GM19397 (cell line): ENCODE measurements around the gene CATSPERE.
A peak's percentile ranks its signal among the peaks of the same experiment; 100 is the strongest.

Experiments
- ATAC-seq: cut with Tn5 transposase; IDR thresholded peaks from one replicate; pipeline ENCODE4 v1.9.1; 2021; ENCODE audit warnings: mild to moderate bottlenecking, moderate library complexity; ENCODE audit not compliant: unreplicated experiment

CATSPERE gene

DNA sequence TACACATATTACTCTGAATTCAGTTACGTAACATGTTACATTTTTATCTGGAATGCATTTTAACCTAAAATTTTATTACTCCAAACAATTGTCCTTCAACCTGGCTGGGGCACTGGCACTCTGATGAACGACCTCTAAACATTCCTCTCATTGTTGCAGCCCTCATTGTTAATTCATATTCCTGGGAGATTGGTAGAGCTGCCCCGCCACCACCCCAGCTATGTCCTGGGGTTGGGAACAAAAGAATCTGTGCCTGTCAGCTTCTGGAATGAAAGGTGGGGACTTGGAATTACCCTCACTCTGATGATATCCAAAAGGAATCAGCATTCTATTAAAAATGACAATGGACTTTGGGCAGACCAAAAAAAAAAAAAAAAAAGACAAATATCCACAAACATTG, 153.8 kb downstream of the CATSPERE start:
- ATAC-seq = no peak

DNA sequence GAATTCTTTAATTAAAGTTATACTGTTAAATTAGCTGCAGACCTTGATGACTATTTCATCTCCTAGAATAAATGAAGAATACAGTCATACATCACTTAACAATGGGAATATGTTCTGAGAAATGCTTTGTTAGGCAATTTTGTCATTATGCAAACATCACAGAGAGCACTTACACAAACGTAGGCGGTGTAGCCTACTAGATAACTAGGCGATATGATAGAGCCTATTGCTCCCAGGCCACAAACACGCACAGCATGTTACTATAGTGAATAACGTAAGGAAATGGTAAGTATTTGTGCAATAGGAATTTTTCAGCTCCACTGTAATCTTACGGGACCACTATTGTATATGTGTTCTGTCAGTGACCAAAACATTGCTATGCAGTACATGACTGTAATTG, 154.2 kb downstream of the CATSPERE start:
- ATAC-seq = no peak

DNA sequence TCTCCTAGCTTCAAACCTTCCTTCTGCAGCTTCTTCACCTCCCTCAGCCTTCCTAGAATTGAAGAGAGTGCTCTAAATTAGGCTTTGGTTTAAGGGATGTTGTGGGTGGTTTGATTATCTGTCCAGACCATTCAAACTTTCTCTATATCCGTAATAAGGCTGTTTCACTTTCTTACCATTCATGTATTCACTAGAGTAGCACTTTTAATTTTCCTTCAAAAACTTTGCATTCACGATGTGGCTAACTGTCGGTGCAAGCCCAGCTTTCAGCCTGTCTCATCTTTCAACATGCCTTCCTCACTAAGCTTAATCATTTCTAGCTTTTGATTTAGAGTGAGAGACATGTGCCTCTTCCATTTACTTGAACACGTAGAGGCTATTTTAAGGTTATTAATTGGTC, 165.6 kb downstream of the CATSPERE start:
- no peak for ATAC-seq

DNA sequence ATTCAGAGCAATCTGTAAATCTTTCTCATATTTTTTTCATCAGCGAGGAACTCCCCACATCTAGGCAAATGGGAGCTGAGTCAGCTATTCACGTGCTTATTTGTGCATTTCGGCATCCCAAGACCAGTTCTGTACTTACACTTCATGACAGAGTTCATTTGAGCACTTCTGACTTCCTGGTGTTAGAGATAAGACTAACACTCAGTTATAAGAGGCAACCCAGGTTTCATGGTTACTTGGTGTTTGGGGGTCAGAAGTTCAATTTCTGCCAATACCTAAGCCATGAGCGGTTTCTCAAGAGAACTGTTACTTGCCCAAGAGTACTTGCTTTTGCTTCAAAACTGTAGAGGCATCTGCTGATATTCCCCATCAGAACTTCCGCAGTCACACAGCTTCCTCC, 167.7 kb downstream of the CATSPERE start:
- no peak for ATAC-seq

DNA sequence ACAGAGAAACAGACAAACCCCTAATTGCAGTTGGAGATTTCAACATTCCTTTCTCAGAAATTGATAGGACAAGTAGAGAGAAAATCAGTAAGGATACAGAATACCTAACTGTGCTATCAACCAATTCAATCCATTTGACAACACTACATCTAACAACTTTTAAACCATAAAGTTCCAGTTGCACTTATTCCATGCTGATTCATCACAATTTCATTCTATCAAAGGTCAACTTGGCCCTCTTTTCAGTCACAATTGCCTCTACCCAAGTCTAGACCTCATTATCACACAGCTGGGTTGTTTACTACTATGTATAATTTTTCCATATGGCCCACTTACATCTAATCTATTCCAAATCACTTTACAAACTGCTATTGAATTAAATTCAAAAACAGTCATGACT, 172.1 kb downstream of the CATSPERE start:
- ATAC-seq = no peak

DNA sequence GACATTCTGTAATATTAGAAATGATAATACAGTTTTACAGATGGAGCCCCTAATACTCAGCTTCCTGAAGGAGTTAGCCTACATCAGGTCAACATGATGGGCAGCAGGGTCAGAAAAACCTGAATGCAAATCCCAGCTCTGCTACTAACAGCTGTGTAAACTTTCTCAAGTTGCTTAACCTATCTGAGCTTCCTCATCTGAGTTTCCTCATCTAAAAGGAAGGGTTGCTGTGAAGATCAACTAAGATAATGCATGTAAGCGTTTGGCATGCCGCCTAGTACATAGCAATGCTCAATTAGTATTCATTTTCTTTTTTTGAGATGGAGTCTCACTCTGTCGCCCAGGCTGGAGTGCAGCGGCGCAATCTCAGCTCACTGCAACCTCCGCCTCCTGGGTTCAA, 173.5 kb downstream of the CATSPERE start:
- ATAC-seq = no peak

DNA sequence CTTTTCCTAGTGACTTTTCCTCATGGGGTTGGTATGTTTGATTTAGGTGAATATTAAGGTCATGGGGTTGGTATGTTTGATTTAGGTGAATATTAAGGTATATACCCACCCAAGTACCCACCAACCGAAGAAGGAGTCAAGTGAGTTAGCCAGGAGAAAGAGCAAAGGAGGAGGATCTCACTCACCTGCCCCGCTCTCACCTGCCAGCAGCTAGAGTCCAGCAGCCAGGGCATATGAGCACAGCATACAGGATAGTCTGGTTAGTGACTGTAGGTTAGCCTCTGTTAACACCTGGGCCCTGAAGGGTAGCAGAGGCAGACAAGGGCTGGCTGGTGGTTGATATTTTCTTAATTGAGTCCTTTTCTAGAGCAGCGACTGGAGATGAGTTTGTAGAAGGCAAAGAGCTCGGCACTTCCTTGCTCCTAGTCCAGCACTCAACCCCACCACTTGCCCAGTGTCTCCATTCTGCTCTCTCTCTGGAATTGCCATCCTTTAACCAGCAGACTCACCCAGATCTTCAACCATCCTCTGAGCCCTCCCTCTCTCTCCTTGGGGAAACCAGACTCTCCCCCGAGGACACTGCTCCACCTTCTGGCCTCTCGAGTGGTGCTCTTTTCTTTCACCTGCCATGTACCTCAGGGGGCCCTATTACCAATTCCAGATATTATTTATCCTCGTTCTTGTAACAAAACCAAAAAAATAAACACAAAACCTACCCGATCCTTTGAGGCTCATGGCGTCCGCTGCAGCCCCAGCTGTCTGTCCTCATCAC, 175.6 kb downstream of the CATSPERE start:
- no peak for ATAC-seq

DNA sequence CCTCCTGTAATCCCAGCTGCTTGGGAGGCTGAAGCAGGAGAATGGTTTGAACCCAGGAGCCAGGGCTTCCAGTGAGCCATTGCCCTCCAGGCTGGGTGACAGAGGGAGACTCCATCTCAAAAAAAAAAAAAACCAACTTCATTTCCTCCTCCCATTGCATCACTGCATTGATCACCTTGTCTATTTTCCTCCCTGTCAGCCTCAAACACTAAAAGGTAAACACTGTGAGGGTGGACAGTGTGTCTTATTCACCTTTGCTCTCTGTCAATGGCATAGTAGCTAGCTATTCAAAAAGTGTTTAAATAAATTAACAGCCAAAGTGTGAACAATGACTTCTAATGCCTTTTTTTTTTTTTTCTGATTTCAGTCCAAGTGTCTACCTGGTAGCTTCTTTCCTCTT, 178.5 kb downstream of the CATSPERE start:
- no peak for ATAC-seq

DNA sequence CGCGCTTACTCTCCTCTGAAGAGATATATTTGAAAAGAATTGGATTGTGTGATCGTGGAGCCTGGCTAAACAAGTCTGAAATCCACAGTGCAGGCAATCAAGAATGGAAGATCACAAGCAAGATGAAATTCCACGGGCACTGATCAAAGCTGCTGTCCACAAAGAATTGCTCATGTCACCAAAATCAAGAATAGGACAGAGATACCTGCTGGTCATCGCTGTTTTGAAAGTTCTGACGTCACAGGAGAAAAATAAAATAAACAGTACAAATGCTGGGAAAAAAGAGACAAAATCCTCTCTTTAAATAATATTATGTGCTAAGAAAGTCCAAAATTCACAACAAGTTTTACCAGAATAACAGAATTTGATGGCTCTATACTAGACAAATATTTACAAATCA, 179.8 kb downstream of the CATSPERE start:
- no peak for ATAC-seq

DNA sequence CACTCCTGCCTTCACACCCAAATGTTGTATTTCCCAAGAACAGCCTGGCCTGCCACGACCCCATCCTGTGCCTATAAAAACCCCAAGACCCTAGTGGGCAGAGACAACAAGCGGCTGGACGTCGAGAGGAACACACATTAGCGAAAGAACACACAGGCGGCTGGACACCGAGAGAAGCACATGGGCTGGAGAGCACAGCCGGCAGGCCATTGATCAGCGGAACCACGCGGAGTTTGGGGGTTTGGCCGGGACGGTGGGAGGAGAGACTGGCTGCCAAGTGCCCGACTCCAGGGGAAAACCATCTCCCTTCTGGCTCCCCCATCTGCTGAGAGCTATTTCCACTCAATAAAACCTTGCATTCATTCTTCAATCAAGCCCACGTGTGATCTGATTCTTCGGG, 181.5 kb downstream of the CATSPERE start:
- no peak for ATAC-seq

DNA sequence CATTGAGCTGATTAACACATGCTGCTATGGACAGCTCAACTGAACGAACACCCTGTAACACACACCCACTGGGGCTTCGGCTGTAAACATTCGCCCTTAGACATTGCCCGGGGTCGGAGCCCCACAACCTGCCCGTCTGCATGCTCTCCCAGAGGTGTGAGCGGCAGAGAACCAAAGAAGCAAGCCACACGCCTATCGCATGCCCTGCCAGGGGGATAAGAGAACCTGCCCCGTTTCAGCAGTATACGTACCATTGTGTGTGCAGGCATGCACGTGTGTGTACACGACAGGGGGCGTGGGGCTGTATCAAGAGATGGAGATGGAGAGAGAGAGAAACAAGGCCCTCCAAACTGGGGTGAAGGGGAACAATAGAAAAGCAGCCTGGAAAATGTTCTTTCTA, 181.9 kb downstream of the CATSPERE start:
- no peak for ATAC-seq

DNA sequence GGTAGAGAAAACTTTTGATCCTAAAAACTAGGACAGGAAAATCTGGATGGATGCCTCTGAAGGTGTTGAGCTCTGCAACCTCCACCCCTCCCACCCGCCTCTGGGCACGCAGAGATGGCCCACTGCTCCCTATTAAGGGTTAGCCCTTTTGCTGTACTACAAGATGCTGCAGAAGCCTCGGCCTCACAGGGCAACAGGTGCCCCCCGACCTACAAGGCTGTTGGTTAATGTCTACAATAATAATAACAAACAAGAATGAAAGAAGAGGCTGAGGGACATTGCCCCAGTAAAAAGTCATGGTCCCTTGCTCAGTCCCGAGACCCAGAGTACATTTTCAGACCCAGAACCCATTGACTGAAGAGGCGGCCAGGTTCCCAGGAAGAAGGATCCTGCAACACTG, 184.3 kb downstream of the CATSPERE start:
- ATAC-seq = no peak

DNA sequence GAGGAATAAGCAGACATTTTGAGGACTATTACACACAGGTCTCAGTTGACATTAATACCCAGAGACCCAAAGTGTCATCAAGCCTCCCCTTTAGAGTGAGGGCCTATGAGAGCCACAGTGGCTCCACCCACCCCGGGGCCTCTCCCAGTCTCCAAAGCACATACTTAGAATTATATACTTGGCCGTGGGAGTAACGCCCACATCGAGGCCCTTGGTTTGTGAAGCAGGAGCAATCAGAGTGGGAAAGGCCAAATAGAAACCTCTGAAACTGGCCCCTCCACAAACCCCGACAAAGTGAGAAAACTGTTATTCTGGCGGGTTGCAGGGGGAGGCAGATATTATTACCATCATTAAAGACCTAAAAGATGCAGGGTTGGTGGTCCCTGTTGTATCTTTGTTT, 184.8 kb downstream of the CATSPERE start:
- no peak for ATAC-seq

DNA sequence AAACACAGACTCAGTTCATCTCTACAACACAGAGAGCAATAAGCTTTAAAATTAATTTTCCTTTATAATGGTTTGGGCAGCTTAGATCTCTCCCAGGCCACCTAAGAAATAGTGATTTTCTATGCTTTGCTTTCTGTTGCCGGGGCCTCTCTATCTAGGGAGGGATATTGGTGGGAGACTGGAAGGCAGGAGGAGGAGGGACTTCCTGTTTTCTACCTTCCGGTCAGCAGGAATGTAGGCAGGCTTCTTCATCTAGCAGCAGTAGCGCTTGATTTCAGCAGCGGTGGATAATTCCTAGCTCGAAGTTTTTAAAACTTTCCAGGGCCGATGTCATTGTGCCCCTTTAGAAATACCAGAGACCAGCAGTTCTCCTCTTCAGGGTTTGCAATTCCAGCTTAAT, 186.7 kb downstream of the CATSPERE start:
- ATAC-seq = no peak

DNA sequence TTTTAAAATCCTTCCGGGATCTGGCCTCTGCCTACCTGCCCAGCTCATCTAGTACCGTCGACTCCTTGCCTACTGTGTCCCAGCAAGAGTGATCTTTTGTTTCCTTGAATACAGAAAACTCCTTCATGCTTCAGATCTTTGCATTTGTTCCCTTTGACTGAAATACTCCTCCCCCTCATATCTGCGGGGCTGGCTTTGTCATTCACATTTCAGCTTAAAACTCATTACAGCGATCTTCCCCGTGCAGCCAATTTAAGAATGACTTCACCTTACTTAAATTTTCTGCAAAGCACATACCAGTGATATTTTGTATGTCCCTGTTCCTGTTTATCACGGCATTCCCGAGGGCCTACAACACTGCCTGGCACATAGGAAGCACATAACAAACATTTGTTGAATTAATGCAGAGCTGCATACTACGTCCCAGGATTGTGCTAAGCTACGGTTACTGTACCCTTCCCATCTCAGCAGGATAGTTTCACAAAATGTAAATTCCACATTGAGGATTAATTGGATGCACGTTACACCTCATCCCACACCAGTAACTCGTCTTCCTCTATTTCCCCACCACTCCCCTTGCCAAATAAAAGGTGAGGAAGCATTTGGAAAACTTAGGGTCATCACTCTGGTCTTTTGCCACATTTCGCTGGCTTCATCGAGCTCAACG, 191.0 kb downstream of the CATSPERE start:
- no peak for ATAC-seq

DNA sequence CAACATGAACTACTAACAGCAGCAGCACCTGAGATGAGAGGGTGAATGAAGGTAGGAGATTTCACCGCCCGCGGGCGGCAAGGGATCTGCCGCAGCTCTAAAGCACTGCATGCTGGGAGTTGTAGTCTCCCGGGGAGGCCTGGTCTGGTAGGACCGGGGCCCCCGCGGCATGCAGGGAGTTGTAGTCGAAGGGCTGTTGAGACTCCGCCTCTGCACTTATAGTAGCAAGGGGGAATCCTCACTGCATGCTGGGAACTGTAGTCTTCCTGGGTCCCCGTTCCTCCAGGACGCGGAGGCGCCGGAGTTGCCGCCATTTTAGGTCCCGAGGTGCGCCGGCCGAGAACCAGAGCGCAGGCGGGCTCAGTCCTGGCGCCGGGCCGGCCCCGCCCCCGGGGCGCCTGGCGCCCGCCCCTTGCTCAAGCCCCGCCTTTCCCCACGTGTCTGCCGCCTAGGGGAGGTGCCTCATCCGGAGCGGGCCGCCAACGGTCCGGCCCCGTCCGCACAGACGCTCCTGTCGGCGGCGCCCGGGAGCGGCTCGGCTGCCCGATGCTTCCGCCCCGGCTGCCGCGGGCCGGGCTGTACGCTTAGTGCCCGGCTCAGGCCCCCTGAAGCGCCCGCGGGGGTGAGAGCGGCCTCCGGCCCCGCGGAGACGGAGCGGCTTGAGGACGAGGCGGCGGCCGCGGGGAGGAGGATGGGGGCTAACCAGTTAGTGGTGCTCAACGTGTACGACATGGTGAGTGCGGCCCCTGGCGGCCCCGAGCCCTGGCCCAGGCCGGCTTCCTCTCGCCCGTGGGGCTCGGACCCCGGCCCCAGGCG, 191.8 kb downstream of the CATSPERE start, which contains the start of gene DESI2:
TSS of gene DESI2 (plus strand) at position 504 of the 816 bp plus-strand sequence. CDS start at position 692, 188 bp downstream.
- peak; percentile 94 for ATAC-seq

DNA sequence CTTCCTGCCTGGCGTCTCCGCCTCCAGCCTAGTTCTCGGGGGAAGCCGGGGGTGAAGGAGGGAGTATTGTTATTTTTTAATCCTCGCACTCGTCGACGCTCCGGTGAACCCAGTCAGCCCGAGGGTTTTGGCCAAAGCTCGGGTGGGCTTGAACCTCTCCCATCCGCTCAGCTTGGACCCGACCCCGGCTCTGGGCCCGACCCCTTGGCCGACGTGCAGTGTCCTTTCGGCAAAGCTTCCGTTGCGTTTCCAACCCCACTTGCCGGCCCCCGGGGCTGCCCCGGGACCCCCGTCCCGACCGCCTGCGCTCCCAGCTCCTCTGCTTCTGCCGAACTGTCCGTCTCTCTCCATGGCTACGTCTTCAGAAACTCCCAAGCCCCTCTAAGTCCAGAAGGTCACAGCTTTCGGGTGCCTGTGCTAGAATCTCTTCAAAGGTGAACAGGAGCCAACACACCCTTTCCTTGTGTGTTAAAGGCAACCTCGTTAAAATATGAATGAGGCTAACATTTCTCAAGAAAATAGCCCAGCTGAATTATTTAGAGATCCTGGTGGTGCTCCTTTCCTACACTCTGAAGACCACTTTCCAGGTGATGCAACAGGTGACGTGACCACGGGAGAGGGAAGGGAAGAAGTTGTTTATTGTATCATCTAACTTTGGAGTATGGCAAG, 192.5 kb downstream of the CATSPERE start:
- ATAC-seq = no peak

DNA sequence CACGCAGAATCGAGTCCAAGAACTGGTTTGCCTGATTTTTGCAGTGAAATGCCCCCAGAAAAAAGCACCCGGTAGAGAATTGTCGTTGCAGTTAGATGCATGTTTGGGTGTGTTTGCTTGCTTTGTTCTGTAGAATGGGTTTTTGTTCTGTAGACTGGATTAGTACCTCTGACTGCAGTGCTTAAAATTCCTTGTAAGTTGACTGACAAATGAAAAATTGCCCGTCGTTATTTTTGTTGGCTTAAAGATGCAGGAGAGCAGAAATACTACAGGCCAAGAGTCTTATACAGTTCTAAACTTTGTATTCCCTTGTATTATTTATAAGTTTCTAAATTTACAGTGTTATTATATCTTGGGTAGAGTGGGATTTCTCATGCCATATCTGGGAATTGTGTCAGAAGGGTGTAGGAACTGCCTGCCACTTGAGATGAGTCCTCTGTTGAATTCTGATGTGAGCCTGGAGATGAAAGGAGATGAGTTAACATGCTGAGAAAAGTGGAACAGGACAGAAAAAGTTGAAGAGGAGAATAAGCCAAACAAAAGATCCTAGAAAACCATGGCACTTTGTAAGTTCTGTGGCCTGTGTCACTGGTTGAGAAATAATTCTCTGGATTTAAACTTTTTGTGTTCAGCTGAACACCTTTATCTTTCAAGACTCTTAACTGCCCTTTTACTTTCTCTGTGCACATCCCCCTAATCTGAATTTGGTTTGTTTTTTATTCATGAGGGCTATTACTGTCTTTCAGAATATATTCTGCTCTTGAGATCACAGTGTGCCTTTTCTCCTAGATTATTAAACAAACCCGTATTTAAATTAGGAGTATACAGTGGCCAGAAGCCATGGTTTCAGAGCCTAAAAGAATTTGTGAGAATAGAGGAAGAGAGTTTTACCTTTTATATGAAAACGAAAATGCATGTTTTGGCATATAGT, 193.3 kb downstream of the CATSPERE start:
- ATAC-seq = no peak

DNA sequence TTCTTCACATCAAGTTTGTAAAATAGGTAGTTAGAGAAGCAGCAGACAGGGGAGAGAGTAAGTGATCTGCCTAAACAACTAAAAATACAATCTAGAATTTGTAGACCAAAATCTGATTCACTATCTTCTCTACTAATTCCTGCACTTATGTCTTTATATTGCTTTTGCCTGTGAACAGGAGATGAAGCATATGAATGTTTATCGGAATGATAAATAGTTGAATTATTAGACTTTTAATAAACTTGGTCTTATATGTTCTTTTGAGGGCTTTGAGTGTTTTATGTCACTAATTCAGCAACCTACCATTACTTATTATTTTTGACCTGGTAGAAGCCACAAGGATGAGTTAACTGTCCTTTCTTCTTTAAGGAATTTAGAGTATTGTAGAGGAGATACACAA, 194.1 kb downstream of the CATSPERE start:
- ATAC-seq = no peak

DNA sequence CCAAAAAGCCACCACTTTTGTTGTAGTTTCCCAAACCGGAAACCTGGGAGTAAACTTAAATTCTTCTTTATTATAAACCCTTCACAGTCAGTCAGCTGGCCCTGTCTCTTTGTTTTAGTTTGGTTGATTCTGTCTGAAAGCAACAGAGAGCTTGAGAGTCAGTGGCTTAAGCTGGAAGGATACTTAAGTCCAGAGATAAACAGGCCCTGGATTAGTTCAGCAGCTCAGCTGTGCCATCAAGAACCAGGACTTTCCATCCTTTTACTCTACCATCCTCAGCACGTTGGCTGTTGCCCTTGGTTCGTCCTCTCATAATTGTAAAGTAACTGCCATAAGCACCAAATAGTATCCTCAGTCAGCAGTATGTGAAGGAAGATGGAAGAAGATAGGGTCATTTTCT, 196.3 kb downstream of the CATSPERE start:
- ATAC-seq = no peak
